Activated CD4-positive, alpha-beta T cell treated with anti-CD3 and anti-CD28 coated beads, Interleukin-2, amount 10 ng/mL, durations not matched to agents 7 days and 5 days (primary cell): Measurements from ENCODE around the gene KCTD13. TPM values are rescaled to one million over a fixed set of nuclear protein-coding genes. Genes with fewer than 3 reads are reported as not detected.
A peak's percentile ranks its signal among the peaks of the same experiment; 100 is the strongest.
"Not testable (repeated sequence)": the region's sequence is repeated elsewhere in the genome, so short reads cannot be mapped to it uniquely, and the experiment has no call there.

Experiments used
- CTCF ChIA-PET: fragments of 350-600 bp; sonication (Branson Sonifier 250); formaldehyde crosslinking; loops from one replicate; lab custom pipeline; 2021; ENCODE audit warnings: antibody characterized with exemption; lab: Charles Lee
- POLR2A ChIA-PET: fragments of 350-600 bp; sonication (Branson Sonifier 250); formaldehyde crosslinking; loops from one replicate; lab custom pipeline; 2021; ENCODE audit warnings: antibody characterized with exemption; lab: Charles Lee
- DNase-seq: peaks from one replicate; pipeline ENCODE4 v3.0.0-alpha.2; 2020
- H3K27ac Mint-ChIP-seq: one replicate; pipeline ENCODE4 v1.8.0; 2021; ENCODE audit warnings: mild to moderate bottlenecking, moderate library complexity, mixed read lengths
- H3K27me3 Mint-ChIP-seq: one replicate; pipeline ENCODE4 v1.8.0; 2021; ENCODE audit warnings: mixed read lengths
- H3K36me3 Mint-ChIP-seq: one replicate; pipeline ENCODE4 v1.8.0; 2021; ENCODE audit warnings: low read depth, mixed read lengths
- H3K4me1 Mint-ChIP-seq: one replicate; pipeline ENCODE4 v1.8.0; 2021; ENCODE audit warnings: mixed read lengths
- H3K4me3 Mint-ChIP-seq: one replicate; pipeline ENCODE4 v1.8.0; 2021; ENCODE audit warnings: mild to moderate bottlenecking, moderate library complexity, mixed read lengths
- H3K9me3 Mint-ChIP-seq: one replicate; pipeline ENCODE4 v1.8.0; 2021; ENCODE audit warnings: mixed read lengths
- total RNA-seq, 2 experiments: library from RNA; stranded (reverse); gene quantifications; one replicate each; pipeline ENCODE4 v1.2.3, GENCODE V29; 2021

The KCTD13 gene
- total RNA-seq, 2 experiments from 2014 or later, result 28.4 to 36.1 TPM

GRCh38 chr16:29900102-29900887, 25.7 kb downstream of the KCTD13 start, which contains the start of gene ASPHD1:
TSS of gene ASPHD1 (plus strand) at chr16:29900488. CDS start at chr16:29900972, 484 bp downstream.
- peak within 1 kb of the TSS; percentile 59 for H3K4me3 Mint-ChIP-seq
- H3K27ac Mint-ChIP-seq, result peak within 1 kb of the TSS; percentile 4
- peaks cover 32% of the 10 kb centered on the region for H3K27me3 Mint-ChIP-seq
- ChIA-PET POLR2A (no interaction called here), CTCF (interaction anchor here (0.6 to 1.7 kb wide), 9 partner anchors 9 to 943 kb away, joined by 3 to 6 read pairs (median 3); partner anchors contain the start of gene KCTD13)
- no peaks in the 10 kb centered on the region for H3K9me3 Mint-ChIP-seq
- H3K4me1 Mint-ChIP-seq, result peaks cover 13% of the 10 kb centered on the region
- no peaks in the 10 kb centered on the region for H3K36me3 Mint-ChIP-seq
- peak; percentile 69 for DNase-seq

DNA sequence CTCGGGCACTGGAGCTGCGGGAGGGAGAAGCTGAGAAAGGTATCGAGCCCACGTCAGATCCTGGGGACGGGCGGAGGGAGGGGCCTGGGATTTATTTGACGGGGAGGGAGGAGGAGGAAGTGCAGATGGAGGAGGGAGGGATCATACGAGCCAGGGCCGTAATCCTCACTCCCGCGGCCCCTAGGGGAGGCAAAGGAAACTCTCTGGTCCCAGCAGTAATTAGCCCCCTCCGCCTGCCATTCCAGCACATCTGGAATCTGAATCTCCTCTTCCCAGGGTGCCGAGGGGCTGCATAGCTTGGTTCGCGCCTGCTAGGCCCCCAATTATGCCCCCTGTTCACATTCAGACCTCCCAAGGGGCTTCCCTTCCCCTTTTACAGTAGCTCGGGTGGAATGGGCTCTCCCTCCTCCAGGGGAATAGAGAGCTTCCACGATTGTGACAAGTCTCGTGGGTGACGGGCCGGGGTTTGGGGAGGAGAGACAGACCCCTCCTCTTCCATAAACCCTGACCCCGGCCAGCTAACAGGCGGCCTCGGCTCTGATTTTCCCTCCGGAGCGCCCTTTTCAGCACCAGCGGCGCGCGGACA, 26.4 kb downstream of the KCTD13 start, which contains the start of gene SEZ6L2:
Gene SEZ6L2, minus strand, starts transcription at position 35 of the 586 bp plus-strand sequence. CDS start 531 bp downstream, outside the sequence.
- H3K9me3 Mint-ChIP-seq, result no peaks in the 10 kb centered on the region
- ChIA-PET CTCF (interaction anchor here (0.6 to 1.7 kb wide), 11 partner anchors 10 to 944 kb away, joined by 3 to 6 read pairs (median 3); partner anchors contain the start of genes KCTD13 and PAGR1), POLR2A (no interaction called here)
- DNase-seq, result peak; percentile 80
- peaks cover 32% of the 10 kb centered on the region for H3K27me3 Mint-ChIP-seq
- no peaks in the 10 kb centered on the region for H3K36me3 Mint-ChIP-seq
- peaks cover 13% of the 10 kb centered on the region for H3K4me1 Mint-ChIP-seq
- peak within 1 kb of the TSS; percentile 59 for H3K4me3 Mint-ChIP-seq
- H3K27ac Mint-ChIP-seq, result no peak within 1 kb of the TSS

DNA sequence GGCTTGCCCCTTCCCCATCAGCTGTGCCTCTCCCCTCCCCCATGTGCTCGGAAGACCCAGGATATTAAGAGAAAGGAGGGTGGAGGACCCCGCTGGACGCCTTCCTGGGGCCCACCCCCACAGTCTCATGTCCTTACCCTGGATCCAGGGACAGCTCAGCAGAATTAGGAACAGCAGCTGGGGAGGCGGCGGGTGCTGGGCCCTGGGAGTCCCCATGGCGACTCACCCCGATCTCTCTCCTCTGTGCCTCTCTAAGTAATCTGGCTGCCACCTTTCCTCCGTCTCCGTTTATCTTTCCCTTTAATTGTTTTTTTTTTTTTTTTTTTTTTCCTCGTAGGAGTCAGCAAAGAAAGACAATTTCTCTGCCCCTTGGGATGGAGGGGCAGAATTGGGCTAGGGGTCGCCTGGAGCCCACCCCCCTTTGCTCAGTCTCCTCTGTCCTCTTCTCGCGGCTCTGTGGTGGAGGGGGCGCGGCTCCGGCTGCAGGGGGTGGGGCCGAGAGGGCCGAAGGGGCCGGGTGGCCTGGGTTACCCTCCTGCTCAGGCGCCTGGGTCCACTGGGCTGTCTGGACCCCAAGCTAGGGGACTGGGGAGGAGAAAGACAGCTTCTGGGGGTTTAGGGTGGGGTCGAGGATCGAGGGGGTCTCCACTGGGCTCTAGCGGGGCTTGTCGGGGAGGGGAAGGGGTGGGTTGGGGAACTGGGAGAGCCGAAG, 27.1 kb downstream of the KCTD13 start:
- Mint-ChIP-seq H3K4me1 (peaks cover 13% of the 10 kb centered on the region), H3K9me3 (no peaks in the 10 kb centered on the region), H3K27me3 (peaks cover 32% of the 10 kb centered on the region), H3K27ac (no peak overlapping the region), H3K4me3 (peak overlapping the region; percentile 22), H3K36me3 (no peaks in the 10 kb centered on the region)
- DNase-seq, result no peak
- CTCF ChIA-PET, result interaction anchor here (0.8 to 1.7 kb wide), 10 partner anchors 10 to 83 kb away, joined by 3 to 6 read pairs (median 3); partner anchors contain the start of genes KCTD13 and PAGR1
- POLR2A ChIA-PET, result no interaction called here

DNA sequence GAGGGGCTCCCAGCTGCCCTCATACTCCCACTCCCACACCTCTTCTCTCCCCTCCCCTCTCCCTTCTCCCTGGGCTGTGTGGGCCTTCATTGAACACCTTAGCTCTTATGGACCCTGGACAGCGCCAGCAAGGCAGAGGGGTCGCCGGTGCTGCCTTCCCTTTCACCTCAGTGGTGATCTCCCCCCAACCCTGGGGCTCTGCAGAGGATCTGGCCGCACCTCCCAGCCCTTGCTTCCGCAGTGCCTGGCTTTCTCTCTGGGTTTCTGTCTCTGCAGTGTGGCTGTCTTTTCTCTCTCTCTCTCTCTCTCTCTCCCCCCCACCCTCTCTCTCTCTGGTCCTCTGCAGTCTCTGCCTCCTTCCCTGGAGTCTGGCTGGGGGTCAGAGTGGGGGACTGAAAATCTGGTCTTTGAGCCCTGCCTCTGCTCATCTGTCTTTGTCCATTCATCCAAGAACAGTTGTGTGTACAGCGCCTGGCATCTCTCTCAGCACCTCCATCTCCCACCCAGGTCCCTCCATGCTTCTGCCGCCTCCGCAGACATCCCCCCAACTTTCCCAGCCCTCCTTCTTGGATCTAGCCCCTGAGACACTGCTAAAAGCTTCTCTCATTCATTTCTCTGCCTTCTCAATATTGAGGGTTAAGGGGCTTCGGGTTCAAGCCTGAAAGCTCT, 27.8 kb downstream of the KCTD13 start:
- peaks cover 32% of the 10 kb centered on the region for H3K27me3 Mint-ChIP-seq
- DNase-seq, result no peak
- ChIA-PET POLR2A (no interaction called here), CTCF (interaction anchor here (0.6 to 1.5 kb wide), 2 partner anchors 75 to 324 kb away, joined by 3 read pairs; no protein-coding TSS in a partner anchor)
- peak overlapping the region; percentile 22 for H3K4me3 Mint-ChIP-seq
- no peak overlapping the region for H3K27ac Mint-ChIP-seq
- H3K9me3 Mint-ChIP-seq, result no peaks in the 10 kb centered on the region
- H3K36me3 Mint-ChIP-seq, result no peaks in the 10 kb centered on the region
- H3K4me1 Mint-ChIP-seq, result peaks cover 9% of the 10 kb centered on the region

DNA sequence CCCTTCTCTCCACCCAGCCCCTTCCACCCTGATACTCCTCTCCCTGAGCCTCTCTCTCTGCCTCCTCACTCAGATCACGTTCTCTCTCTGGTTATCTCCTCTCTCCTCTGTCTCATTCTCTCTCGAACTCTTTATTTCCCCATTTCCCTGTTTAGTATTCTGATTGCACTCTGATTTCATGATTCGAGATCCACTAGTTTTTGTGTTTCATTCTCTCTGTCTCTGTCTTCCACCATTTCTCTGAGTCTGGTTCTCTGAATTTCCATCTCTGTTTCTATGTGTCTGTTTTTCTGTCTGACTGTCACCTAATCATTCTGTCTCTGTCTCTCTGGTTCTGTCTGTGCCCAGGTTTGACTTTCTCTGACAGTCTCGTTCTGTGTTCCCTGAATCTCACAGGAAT, 28.7 kb downstream of the KCTD13 start:
- Mint-ChIP-seq H3K4me1 (peaks cover 9% of the 10 kb centered on the region), H3K27me3 (peaks cover 32% of the 10 kb centered on the region), H3K27ac (no peak overlapping the region), H3K9me3 (no peaks in the 10 kb centered on the region), H3K36me3 (no peaks in the 10 kb centered on the region), H3K4me3 (no peak overlapping the region)
- ChIA-PET POLR2A (no interaction called here), CTCF (no interaction called here)
- DNase-seq, result no peak

GRCh38 chr16:29896841-29897240, 29.2 kb downstream of the KCTD13 start:
- POLR2A ChIA-PET, result no interaction called here
- Mint-ChIP-seq H3K9me3 (no peaks in the 10 kb centered on the region), H3K36me3 (no peaks in the 10 kb centered on the region), H3K27me3 (peaks cover 32% of the 10 kb centered on the region), H3K4me1 (peaks cover 9% of the 10 kb centered on the region), H3K4me3 (no peak overlapping the region), H3K27ac (no peak overlapping the region)
- CTCF ChIA-PET, result no interaction called here
- no peak for DNase-seq

- H3K9me3 Mint-ChIP-seq, result no peaks in the 10 kb centered on the region
- DNase-seq, result no peak
- H3K4me3 Mint-ChIP-seq, result no peak overlapping the region
- ChIA-PET POLR2A (no interaction called here), CTCF (no interaction called here)
- H3K27me3 Mint-ChIP-seq, result peaks cover 28% of the 10 kb centered on the region
- H3K36me3 Mint-ChIP-seq, result no peaks in the 10 kb centered on the region
- no peak overlapping the region for H3K27ac Mint-ChIP-seq
- peaks cover 4% of the 10 kb centered on the region for H3K4me1 Mint-ChIP-seq
Observed at GRCh38 chr16:29894352-29894751, 31.7 kb downstream of the KCTD13 start.

DNA sequence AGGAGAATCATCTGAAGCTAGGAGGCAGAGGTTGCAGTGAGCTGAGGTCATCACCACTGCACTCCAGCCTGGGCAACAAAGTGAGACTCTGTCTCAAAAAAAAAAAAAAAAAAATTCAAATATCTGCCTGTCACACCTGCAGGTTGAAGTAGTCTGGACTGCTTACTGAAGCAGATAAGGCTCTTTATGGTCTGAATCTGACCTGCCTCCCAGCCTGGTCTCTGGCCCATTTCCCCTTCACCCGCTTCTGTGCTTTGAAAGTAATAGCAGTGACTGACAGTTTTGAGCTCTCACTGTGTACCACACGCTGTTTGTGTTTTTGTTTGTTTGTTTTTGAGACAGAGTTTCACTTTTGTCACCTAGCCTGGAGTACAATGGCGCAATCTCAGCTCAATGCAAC, 32.5 kb downstream of the KCTD13 start:
- Mint-ChIP-seq H3K27me3 (peaks cover 22% of the 10 kb centered on the region), H3K4me1 (peaks cover 3% of the 10 kb centered on the region), H3K36me3 (no peaks in the 10 kb centered on the region), H3K9me3 (no peaks in the 10 kb centered on the region), H3K4me3 (no peak overlapping the region), H3K27ac (no peak overlapping the region)
- DNase-seq, result no peak
- ChIA-PET CTCF (interaction anchor here (0.7 kb wide), 1 partner anchor 214 kb away, joined by 4 read pairs; no protein-coding TSS in a partner anchor), POLR2A (no interaction called here)

GRCh38 chr16:29892458-29892813, 33.6 kb downstream of the KCTD13 start:
- H3K27me3 Mint-ChIP-seq, result peaks cover 11% of the 10 kb centered on the region
- H3K4me3 Mint-ChIP-seq, result no peak overlapping the region
- CTCF ChIA-PET, result interaction anchor here (0.5 kb wide), 1 partner anchor 16 kb away, joined by 4 read pairs; no protein-coding TSS in a partner anchor
- DNase-seq, result no peak
- POLR2A ChIA-PET, result no interaction called here
- H3K36me3 Mint-ChIP-seq, result no peaks in the 10 kb centered on the region
- H3K9me3 Mint-ChIP-seq, result no peaks in the 10 kb centered on the region
- H3K4me1 Mint-ChIP-seq, result no peaks in the 10 kb centered on the region
- no peak overlapping the region for H3K27ac Mint-ChIP-seq

DNA sequence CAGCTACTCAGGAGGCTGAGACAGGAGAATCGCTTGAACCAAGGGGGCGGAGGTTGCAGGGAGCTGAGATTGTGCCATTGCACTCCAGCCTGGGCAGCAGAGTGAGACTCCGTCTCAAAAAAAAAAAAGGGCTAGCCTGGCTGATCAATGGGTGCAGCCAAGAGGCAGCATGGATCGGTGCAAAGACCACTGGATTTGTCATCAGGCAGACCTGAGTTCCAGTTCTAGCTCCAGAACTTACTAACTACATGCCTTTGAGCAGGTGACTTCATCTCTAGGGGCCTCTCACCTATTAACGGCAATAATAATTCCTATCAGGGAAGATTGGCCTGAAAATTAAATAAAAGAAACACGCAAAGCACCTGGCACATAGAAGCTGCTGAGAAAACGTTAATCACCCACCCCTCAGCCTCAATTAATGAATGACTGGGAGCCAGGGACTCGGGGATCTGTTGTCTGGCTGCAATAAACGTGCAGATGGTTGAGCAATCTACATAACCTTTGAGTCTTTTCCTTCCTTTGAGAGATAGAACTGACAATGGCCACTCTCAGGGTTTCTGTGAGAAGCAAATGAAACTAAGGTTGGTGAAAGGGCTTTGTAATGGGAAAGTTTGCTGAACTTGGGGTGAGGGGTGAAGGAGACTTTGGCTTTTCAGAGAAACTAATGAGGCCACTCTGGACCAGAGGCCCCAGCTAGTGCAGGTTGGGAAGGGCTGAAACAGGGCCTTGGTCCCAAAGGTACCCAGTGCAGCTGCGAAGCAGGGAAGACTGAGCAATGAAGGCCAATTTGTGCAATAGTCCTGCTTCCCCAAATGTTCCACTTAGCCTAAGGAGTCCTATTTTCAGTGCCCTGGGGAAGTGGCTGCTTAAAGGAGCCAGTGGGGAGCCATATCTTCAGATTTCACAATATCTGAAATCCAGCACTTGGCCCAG, 34.2 kb downstream of the KCTD13 start:
- Mint-ChIP-seq H3K4me3 (no peak overlapping the region), H3K4me1 (no peaks in the 10 kb centered on the region), H3K36me3 (no peaks in the 10 kb centered on the region), H3K27me3 (peaks cover 8% of the 10 kb centered on the region), H3K27ac (no peak overlapping the region), H3K9me3 (no peaks in the 10 kb centered on the region)
- CTCF ChIA-PET, result interaction anchor here (0.6 kb wide), 1 partner anchor 127 kb away, joined by 4 read pairs; no protein-coding TSS in a partner anchor
- POLR2A ChIA-PET, result no interaction called here
- DNase-seq, result no peak

- DNase-seq, H3K36me3 Mint-ChIP-seq, H3K9me3 Mint-ChIP-seq, H3K27me3 Mint-ChIP-seq, H3K4me3 Mint-ChIP-seq, H3K27ac Mint-ChIP-seq, H3K4me1 Mint-ChIP-seq, POLR2A ChIA-PET: not testable (repeated sequence)
- CTCF ChIA-PET, result interaction anchor here (0.6 to 1.5 kb wide), 3 partner anchors 25 to 106 kb away, joined by 4 to 5 read pairs (median 4); partner anchors contain the start of gene HIRIP3
Observed at GRCh38 chr16:29889372-29889771, 36.7 kb downstream of the KCTD13 start.
